HEK293T (cell line): ENCODE measurements around the gene BOLA3.

Source experiments
- BHLHE40 ChIP-seq: fragments of 450-650 bp; IDR thresholded peaks from 2 replicates; pipeline ENCODE4 v1.6.1; 2016; ENCODE audit warnings: mild to moderate bottlenecking, moderate library complexity, borderline replicate concordance
- ELF4 ChIP-seq: fragments of 450-650 bp; IDR thresholded peaks from 2 replicates; pipeline ENCODE4 v1.6.1; 2017; ENCODE audit warnings: antibody characterized with exemption
- FOXK2 ChIP-seq: fragments of 450-650 bp; IDR thresholded peaks from 2 replicates; pipeline ENCODE4 v1.6.1; 2016; ENCODE audit warnings: mild to moderate bottlenecking
- FOXM1 ChIP-seq: fragments of 450-650 bp; IDR thresholded peaks from 2 replicates; pipeline ENCODE4 v1.6.1; 2017; ENCODE audit warnings: mild to moderate bottlenecking, borderline replicate concordance
- HDGF ChIP-seq: fragments of 450-650 bp; IDR thresholded peaks from 2 replicates; pipeline ENCODE4 v1.6.1; 2017; ENCODE audit warnings: antibody characterized with exemption, borderline replicate concordance
- LEF1 ChIP-seq: fragments of 450-650 bp; IDR thresholded peaks from 2 replicates; pipeline ENCODE4 v1.6.1; 2017; ENCODE audit warnings: mild to moderate bottlenecking, borderline replicate concordance
- NFRKB ChIP-seq: fragments of 450-650 bp; IDR thresholded peaks from 2 replicates; pipeline ENCODE4 v1.6.1; 2016; ENCODE audit warnings: mild to moderate bottlenecking, moderate library complexity
- TARDBP ChIP-seq: fragments of 450-650 bp; IDR thresholded peaks from 2 replicates; pipeline ENCODE4 v1.6.1; 2016
- ZNF384 ChIP-seq: fragments of 450-650 bp; IDR thresholded peaks from 2 replicates; pipeline ENCODE4 v1.6.1; 2016

- TF ChIP-seq FOXK2, result no peak
- no peak for TF ChIP-seq BHLHE40
- no peak for TF ChIP-seq ZNF384
- TF ChIP-seq HDGF, result no peak
- TF ChIP-seq TARDBP, result no peak
- TF ChIP-seq FOXM1, result no peak
- TF ChIP-seq LEF1, result no peak
- no peak for TF ChIP-seq ELF4
- TF ChIP-seq NFRKB, result no peak
These were observed 5.2 kb upstream of the BOLA3 start for GRCh38 chr2:74152954-74153353.
